K562 (cell line): Measurements from ENCODE around the gene EEF2K. TPM values are rescaled to one million over a fixed set of nuclear protein-coding genes. Genes with fewer than 3 reads are reported as not detected.

ENCODE experiments used
- CC2D1A ChIP-seq: fragments of 450-650 bp; IDR thresholded peaks from 2 replicates; pipeline ENCODE4 v1.6.1; 2017; ENCODE audit warnings: mild to moderate bottlenecking
- CEBPG ChIP-seq, 3 experiments: fragments of 200-800 bp in 1 of 3; sonication (Bioruptor generic) in 1 of 3; sonication (generic) in 1 of 3; formaldehyde crosslinking in 1 of 3; IDR thresholded peaks in 2 of 3; conservative IDR thresholded peaks in 1 of 3; 2 replicates each; pipeline versions ENCODE4 v1.6.1 to v1.8.0; 2016 to 2022; ENCODE audit warnings: missing compliant biosample characterization in 2 of 3, missing genetic modification characterization in 2 of 3, mild to moderate bottlenecking in 1 of 3, missing genetic modification reagents in 1 of 3
- CHD2 ChIP-seq: IDR thresholded peaks from 2 replicates; pipeline ENCODE4 v1.6.1; 2011; ENCODE audit warnings: low read depth, low read length
- CHD4 ChIP-seq: fragments of 200-600 bp; sonication (generic); IDR thresholded peaks from 3 replicates; pipeline ENCODE4 v1.6.1; 2012; ENCODE audit warnings: low read depth, mild to moderate bottlenecking, mixed read lengths, low read length, inconsistent platforms; ENCODE audit not compliant: insufficient read depth, insufficient replicate concordance, poor library complexity, severe bottlenecking
- ELF2 ChIP-seq: fragments of 250-450 bp; sonication (Bioruptor Pico); IDR thresholded peaks from 2 replicates; pipeline ENCODE4 v1.5.0; 2021; ENCODE audit warnings: mild to moderate bottlenecking
- EP300 ChIP-seq: IDR thresholded peaks from 2 replicates; pipeline ENCODE4 v1.6.1; 2012; ENCODE audit warnings: low read length, improper control_type of control experiment
- FOXJ2 ChIP-seq: fragments of 200-800 bp; sonication (Bioruptor generic); IDR thresholded peaks from 2 replicates; pipeline ENCODE4 v1.6.1; 2016; ENCODE audit warnings: missing genetic modification characterization, missing compliant biosample characterization
- POLR2G ChIP-seq: fragments of 200-400 bp; formaldehyde crosslinking; IDR thresholded peaks from 2 replicates; pipeline ENCODE4 v1.6.1; 2017; ENCODE audit warnings: low read depth, mild to moderate bottlenecking, antibody characterized with exemption, low read length, moderate library complexity
- RBFOX2 ChIP-seq: fragments of 200-400 bp; formaldehyde crosslinking; IDR thresholded peaks from 2 replicates; pipeline ENCODE4 v1.6.1; 2017; ENCODE audit warnings: low read depth, mild to moderate bottlenecking, low read length, moderate library complexity
- RHOXF2B ChIP-seq: fragments of 250-450 bp; sonication (Bioruptor Pico); conservative IDR thresholded peaks from 2 replicates; pipeline ENCODE4 v1.5.1; 2021
- RNF2 ChIP-seq: sonication (generic); IDR thresholded peaks from 2 replicates; pipeline ENCODE4 v1.6.1; 2016
- SAFB ChIP-seq: fragments of 200-400 bp; formaldehyde crosslinking; IDR thresholded peaks from 2 replicates; pipeline ENCODE4 v1.6.1; 2017; ENCODE audit warnings: low read depth, low read length, borderline replicate concordance
- SIN3A ChIP-seq, 2 experiments: fragments of 150-350 bp in 1 of 2; IDR thresholded peaks; 2 replicates each; pipeline ENCODE4 v1.6.1; 2011 to 2016; ENCODE audit warnings: borderline replicate concordance in 2 of 2, low read depth in 2 of 2, low read length in 2 of 2, mild to moderate bottlenecking in 2 of 2, moderate library complexity in 2 of 2; ENCODE audit not compliant: control insufficient read depth in 1 of 2
- SMC3 ChIP-seq: conservative IDR thresholded peaks from 2 replicates; pipeline ENCODE4 v1.6.1; 2011; ENCODE audit warnings: low read depth, low read length, improper control_type of control experiment; ENCODE audit not compliant: insufficient read depth
- TBL1XR1 ChIP-seq, 2 experiments: IDR thresholded peaks; 2 replicates each; pipeline ENCODE4 v1.6.1; 2012; ENCODE audit warnings: improper control_type of control experiment in 2 of 2, low read length in 2 of 2, mild to moderate bottlenecking in 1 of 2
- TCF7 ChIP-seq: sonication (generic); IDR thresholded peaks from 2 replicates; pipeline ENCODE4 v1.6.1; 2016; ENCODE audit warnings: antibody characterized with exemption, borderline replicate concordance
- ZBTB17 ChIP-seq: fragments of 450-650 bp; formaldehyde crosslinking; IDR thresholded peaks from 2 replicates; pipeline ENCODE4 v1.4.0; 2020; ENCODE audit warnings: mild to moderate bottlenecking
- ZFP36 ChIP-seq: fragments of 150-350 bp; IDR thresholded peaks from 2 replicates; pipeline ENCODE4 v1.6.1; 2018; ENCODE audit warnings: low read length, low read depth; ENCODE audit not compliant: partially characterized antibody
- ZNF41 ChIP-seq: fragments of 250-450 bp; sonication (Bioruptor Pico); conservative IDR thresholded peaks from 2 replicates; pipeline ENCODE4 v1.4.0; 2020; ENCODE audit warnings: mild to moderate bottlenecking
- polyA plus RNA-seq, 8 experiments: library from polyadenylated mRNA; depleted of rRNA in 4 of 8; stranded (reverse) in 5 of 8; unstranded in 3 of 8; fragments of >200 nt; fragmentation: Nextera tagmentation in 2 of 8; fragmentation: Illumina TruSeq in 1 of 8; extraction: Ambion mirVana in 2 of 8; extraction: Trizol in 1 of 8; gene quantifications; 2 replicates each; pipeline versions ENCODE4 v1.2.1 to v1.2.3, GENCODE V29; 2011 to 2014; ENCODE audit warnings: inconsistent platforms in 1 of 8, missing spikeins in 1 of 8
- total RNA-seq, 7 experiments: library from RNA; depleted of rRNA in 6 of 7; stranded (reverse); fragments of >200 nt in 6 of 7; fragmentation: Illumina TruSeq in 2 of 7; extraction: Trizol in 2 of 7; gene quantifications; 2 replicates each; pipeline versions ENCODE4 v1.2.1 to v1.2.3, GENCODE V29; 2011 to 2021; ENCODE audit warnings: low replicate concordance in 1 of 7
- TF ChIP-seq, protein P1 (sequence below): sonication (generic); formaldehyde crosslinking; IDR thresholded peaks from 2 replicates; pipeline ENCODE4 v1.8.1; 2023; ENCODE audit warnings: mild to moderate bottlenecking, missing genetic modification reagents
- TF ChIP-seq, protein P2 (sequence below): sonication (generic); formaldehyde crosslinking; IDR thresholded peaks from 2 replicates; pipeline ENCODE4 v1.8.0; 2023; ENCODE audit warnings: mild to moderate bottlenecking, missing genetic modification reagents

Gene EEF2K
- total and polyA plus RNA-seq, 9 of the 15 experiments (the other 6 are each of a cell fraction or from before 2014, with no cell fraction given): 3.0 to 35.2 (median 12.2) TPM

DNA sequence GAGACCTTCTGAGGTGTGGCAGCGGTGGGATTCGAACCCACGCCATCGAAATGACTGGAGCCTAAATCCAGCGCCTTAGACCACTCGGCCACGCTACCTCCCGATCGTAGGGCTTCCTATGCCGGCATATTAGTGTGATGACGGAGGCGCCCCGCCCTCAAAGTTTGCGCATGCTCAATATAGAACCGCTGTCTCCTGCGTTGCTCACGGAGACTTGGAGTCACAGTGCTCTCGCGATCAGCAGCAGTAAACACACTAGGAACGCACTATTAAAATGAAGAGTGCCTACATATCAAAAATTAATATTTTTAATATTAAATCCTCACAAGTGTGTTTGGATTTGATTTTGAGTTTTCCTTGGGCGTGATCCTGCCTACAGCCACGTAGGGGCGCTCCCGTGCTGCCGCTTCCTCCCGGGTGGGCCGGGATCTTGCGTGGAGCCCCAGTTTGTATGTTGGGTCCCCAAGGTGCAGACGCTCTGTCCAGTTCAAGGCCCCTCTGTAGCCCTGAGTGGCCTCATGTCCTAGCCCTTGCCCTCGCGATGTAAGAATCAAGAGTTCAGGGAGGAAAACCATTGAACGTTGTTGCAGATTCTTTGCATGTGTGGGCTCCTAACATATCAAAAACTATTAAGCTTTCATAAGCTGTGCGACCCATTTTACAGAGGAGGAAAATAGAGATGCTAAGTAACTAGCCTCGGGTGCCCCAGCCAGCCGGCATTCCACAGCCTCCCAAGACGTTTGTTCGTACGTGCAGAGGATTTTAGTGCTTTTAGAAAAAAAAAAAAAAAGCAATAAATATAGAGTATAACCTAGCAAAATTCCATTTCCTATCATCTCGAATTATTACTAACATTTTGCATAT is 10.2 kb upstream of the EEF2K start (continued):
- TF ChIP-seq ZBTB17 (CRISPR knock-in tag): 0 out of 2 replicates have a peak, but pooled peaks have one; percentile 6
- TF ChIP-seq RBFOX2: peak; percentile 77
- TF ChIP-seq TCF7: 0 out of 2 replicates have a peak, but pooled peaks have one; percentile 48
- peak; percentile 78 for TF ChIP-seq POLR2G
- TF ChIP-seq, protein P1, sequence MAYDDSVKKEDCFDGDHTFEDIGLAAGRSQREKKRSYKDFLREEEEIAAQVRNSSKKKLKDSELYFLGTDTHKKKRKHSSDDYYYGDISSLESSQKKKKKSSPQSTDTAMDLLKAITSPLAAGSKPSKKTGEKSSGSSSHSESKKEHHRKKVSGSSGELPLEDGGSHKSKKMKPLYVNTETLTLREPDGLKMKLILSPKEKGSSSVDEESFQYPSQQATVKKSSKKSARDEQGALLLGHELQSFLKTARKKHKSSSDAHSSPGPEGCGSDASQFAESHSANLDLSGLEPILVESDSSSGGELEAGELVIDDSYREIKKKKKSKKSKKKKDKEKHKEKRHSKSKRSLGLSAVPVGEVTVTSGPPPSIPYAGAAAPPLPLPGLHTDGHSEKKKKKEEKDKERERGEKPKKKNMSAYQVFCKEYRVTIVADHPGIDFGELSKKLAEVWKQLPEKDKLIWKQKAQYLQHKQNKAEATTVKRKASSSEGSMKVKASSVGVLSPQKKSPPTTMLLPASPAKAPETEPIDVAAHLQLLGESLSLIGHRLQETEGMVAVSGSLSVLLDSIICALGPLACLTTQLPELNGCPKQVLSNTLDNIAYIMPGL: peak; percentile 84; the same call in 1 of the 2 replicates
- TF ChIP-seq ZNF41: no peak
- TF ChIP-seq, protein P2, sequence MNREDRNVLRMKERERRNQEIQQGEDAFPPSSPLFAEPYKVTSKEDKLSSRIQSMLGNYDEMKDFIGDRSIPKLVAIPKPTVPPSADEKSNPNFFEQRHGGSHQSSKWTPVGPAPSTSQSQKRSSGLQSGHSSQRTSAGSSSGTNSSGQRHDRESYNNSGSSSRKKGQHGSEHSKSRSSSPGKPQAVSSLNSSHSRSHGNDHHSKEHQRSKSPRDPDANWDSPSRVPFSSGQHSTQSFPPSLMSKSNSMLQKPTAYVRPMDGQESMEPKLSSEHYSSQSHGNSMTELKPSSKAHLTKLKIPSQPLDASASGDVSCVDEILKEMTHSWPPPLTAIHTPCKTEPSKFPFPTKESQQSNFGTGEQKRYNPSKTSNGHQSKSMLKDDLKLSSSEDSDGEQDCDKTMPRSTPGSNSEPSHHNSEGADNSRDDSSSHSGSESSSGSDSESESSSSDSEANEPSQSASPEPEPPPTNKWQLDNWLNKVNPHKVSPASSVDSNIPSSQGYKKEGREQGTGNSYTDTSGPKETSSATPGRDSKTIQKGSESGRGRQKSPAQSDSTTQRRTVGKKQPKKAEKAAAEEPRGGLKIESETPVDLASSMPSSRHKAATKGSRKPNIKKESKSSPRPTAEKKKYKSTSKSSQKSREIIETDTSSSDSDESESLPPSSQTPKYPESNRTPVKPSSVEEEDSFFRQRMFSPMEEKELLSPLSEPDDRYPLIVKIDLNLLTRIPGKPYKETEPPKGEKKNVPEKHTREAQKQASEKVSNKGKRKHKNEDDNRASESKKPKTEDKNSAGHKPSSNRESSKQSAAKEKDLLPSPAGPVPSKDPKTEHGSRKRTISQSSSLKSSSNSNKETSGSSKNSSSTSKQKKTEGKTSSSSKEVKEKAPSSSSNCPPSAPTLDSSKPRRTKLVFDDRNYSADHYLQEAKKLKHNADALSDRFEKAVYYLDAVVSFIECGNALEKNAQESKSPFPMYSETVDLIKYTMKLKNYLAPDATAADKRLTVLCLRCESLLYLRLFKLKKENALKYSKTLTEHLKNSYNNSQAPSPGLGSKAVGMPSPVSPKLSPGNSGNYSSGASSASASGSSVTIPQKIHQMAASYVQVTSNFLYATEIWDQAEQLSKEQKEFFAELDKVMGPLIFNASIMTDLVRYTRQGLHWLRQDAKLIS (CRISPR knock-in tag): peak; percentile 56
- TF ChIP-seq CC2D1A: peak; percentile 80
- 0 out of 2 replicates have a peak, but pooled peaks have one; percentile 40 for TF ChIP-seq RHOXF2B (CRISPR knock-in tag)
- TF ChIP-seq CHD4: peak; percentile 92
- peak; percentile 79 for TF ChIP-seq EP300
- no peak for TF ChIP-seq ELF2
- TF ChIP-seq RNF2: 0 out of 2 replicates have a peak, but pooled peaks have one; percentile 66
- TF ChIP-seq FOXJ2 (tag): no peak
- TF ChIP-seq SIN3A (IDR thresholded peaks at IDR 0.05; ENCODE audit: borderline replicate concordance in 2 of 2, control insufficient read depth in 1 of 2, low read depth in 2 of 2, low read length in 2 of 2): peak in 1 of 2 experiments; percentile 49; a peak in 1 of 4 replicates
- peak; percentile 55 for TF ChIP-seq ZFP36
- peak; percentile 45 to 99; a peak in 3 of 4 replicates for TF ChIP-seq TBL1XR1 (IDR thresholded peaks at IDR 0.05; ENCODE audit: low read length in 2 of 2)
- peak; percentile 71 for TF ChIP-seq SMC3
- TF ChIP-seq SAFB: peak; percentile 83; the same call in 1 of the 2 replicates
- 0 out of 2 replicates have a peak, but pooled peaks have one; percentile 15 for TF ChIP-seq CEBPG (CRISPR knock-in tag; IDR thresholded peaks at IDR 0.05)
- TF ChIP-seq CEBPG (tag; conservative IDR thresholded peaks at IDR 0.05 in 1 of 2, IDR thresholded peaks at IDR 0.05 in 1 of 2): no peak; a peak in 1 of 4 replicates
- peak; percentile 71; the same call in 1 of the 2 replicates for TF ChIP-seq CHD2
